HG03469 (cell line): Measurements from ENCODE around the gene ZFAND3.

Experiments
- ATAC-seq: cut with Tn5 transposase; IDR thresholded peaks from one replicate; pipeline ENCODE4 v1.9.1; 2021; ENCODE audit warnings: mild to moderate bottlenecking, moderate library complexity, moderate number of reproducible peaks; ENCODE audit not compliant: unreplicated experiment

Gene ZFAND3

DNA sequence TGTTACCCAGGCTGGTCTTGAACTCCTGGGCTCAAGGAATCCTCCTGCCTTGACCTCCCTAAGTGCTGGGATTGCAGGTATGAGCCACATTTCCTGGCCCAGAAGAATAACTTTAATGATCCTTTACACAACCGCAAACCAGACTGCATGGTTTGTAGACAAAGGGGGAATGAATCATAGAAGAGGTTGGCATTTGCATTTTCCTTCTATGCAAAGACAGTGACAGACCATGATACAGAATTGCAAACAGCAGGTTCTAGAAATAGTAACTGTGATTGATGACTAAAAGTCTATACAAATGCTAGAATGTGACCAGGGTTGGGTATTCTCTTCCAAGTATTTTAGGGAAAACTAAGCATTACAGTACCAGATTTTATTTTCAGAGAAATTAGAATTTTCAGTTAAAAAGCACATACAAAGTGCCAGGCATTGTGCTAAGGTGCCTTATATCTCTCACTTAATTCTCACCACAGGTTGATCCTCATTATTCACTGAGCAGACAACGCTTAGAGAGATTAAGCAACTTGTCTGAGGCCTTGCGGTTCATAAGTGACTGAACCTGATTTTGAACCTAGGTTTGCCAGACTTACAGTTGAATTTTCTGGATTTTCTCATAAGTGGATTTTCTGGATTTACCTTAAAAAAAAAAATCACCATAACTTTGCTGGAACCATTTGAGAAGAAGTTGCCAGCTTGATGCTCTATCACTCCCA lies 146.6 kb downstream of the ZFAND3 start:
- peak; percentile 58 for ATAC-seq

DNA sequence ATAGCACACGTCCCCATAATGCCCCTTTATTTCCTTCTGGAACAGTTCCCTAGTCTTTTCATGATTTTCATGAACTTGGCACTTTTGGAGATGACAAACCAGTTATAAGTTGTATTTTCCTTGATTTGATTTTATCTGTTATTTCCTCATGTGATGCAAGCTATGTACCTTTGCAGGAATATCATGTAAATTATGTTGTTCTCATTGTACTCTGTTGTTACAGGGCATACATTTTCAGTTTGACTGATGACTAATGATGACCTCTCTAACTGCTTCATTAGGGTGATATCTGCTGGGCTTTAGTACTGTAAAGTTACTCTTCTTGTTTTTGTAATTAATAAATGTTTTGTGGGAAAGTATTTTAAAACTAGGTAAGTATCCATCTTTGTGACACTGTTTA lies 147.3 kb downstream of the ZFAND3 start:
- ATAC-seq, result no peak

DNA sequence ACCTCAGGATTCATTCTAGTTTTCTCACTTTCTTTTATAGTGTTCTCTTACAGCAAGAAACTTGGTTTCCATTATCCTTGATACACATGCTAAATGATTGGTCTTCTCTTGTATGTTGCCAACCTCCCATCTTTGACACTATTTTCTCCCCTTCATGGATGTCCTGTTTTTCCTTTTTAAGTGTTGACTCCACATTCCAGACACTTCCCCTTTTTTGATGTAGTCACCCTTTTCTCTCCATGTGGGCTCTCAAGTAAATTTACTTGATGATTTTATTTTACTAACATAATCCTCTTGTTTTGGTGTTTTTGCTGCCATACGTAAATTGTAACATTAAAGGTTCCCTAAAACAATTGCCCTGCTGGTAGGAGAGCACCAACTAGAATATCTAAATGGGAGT lies 148.1 kb downstream of the ZFAND3 start:
- no peak for ATAC-seq

DNA sequence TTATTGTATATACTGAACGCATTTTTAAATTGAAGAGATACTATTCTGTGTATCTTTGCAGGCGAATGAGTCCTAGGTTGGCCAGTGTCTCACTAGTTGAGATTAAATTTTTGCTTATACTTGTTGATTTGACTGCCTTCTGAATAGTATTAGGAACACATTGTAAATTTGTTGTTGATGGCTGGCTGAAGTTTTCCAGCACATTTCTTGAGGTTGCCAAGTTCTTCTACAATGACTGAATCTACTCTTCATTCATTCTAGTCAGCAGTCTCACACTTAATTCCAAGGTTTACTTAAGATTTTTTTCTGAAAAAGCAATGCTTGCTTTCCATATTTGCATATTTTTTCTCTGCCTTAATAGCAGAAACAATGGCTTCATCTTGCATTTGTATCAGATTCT lies 151.7 kb downstream of the ZFAND3 start:
- no peak for ATAC-seq

DNA sequence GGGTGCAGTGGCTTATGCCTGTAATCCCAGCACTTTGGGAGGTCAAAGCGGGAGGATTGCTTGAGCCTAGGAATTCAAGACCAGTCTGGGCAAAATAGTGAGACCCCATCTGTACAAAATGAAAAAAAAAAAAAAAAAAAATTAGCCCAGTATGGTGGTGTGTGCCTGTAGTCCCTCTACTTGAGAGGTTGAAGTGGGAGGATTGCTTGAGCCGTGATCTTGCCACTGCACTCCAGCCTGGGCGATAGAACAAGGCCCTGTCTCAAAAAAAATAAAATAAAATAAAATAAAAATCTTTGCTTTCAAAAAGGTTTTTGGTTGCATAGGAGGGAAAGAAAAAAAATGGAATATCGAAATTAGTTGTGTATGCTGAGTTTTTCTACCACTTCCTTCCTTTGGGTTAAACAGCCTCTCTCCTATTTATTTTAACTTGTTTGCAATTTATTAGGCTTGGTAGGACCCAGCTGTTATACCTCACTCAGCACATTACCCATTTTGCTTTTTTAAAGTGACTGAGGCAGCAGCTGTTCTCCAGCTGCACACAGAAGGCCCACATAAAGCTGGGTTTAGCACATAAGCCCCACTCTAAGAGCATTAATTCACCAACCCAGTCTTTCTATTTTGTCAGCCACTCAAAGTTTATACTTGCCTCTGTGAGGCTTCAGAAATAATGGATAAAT lies 152.3 kb downstream of the ZFAND3 start:
- no peak for ATAC-seq

DNA sequence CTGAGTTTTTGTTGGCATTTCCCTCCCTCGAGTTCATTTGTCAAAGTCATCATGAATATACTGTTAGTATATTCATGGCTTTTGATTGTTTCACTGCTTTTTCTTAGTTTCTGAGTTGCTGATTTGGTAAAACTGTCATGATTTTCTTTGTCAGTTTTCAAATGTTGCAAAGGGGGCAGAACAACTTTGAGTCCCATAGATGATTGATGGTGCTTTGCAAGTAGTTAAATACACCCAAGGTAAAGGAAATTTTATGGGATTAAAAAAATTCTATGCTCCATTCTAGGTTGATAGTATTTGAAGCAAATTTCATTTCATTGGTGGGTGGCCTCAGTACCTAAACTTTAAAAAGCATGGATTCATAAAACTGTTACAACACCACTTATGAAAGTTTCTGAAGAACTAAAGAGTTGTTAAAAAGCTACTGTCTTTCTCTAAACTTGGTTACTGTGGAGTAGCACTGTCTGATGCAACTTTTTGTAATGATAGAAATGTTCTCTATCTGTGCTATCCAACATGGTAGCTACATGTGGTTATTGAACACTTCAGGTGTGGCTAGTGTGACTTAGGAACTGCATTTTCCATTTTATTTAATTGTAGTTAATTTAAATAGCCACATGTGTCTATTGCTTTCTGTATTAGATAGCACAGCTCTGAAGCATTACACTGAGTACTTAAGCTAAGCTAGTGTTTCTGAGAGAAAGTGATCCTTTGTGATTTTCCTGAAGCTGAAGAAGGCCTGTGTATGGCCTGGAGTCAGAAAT lies 153.6 kb downstream of the ZFAND3 start:
- no peak for ATAC-seq

DNA sequence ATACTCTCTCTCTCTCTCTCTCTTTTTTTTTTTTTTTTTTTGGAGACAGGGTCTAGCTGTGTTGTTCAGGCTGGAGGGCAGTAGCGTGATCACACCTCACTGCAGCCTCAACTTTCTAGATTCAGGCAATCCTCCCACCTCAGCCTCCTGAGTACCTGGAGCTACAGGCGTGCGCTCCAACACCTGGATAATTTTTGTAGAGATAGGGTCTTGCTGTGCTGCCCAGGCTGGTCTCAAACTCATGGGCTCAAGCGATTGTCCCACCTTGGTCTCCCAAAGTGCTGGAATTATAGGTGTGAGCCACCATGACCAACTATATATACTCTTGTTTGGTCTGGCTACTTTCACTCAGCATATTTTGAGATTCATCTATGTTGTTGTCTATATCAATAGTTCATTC lies 154.9 kb downstream of the ZFAND3 start:
- ATAC-seq, result no peak

DNA sequence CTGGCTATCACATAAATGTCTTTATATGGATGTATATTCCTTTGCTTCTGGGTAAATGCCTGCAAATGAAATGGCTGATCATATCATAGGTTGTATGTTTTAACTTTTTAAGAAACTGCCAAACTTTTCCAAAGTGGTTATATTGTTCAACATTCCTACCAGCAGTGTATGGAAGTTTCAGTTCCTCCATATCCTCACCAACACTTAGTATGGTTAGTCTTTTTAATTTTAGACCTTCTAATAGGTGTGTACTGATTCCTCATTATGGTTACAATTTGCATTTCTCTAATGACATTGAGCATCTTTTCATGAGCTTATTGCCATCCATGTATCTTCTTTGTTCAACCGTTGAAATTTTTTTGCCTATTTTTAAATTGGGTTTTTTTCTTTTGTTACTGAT lies 155.4 kb downstream of the ZFAND3 start:
- ATAC-seq, result no peak

DNA sequence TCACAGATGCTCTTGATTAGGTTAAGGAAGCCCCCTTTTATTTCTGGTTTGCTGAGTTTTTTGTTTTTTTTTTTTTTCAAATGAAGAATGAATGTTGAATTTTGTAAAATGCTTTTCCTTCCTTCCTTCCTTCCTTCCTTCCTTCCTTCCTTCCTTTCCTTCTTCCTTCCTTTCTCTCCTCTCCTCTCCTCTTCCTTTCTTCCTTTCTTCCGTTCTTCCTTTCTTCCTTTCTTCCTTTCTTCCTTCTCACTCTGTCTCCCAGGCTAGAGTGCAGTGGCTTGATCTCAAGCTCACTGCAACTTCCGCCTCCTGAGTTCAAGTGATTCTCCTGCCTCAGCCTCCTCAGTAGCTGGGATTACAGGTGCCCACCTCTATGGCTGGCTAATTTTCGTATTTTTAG lies 158.2 kb downstream of the ZFAND3 start:
- no peak for ATAC-seq

DNA sequence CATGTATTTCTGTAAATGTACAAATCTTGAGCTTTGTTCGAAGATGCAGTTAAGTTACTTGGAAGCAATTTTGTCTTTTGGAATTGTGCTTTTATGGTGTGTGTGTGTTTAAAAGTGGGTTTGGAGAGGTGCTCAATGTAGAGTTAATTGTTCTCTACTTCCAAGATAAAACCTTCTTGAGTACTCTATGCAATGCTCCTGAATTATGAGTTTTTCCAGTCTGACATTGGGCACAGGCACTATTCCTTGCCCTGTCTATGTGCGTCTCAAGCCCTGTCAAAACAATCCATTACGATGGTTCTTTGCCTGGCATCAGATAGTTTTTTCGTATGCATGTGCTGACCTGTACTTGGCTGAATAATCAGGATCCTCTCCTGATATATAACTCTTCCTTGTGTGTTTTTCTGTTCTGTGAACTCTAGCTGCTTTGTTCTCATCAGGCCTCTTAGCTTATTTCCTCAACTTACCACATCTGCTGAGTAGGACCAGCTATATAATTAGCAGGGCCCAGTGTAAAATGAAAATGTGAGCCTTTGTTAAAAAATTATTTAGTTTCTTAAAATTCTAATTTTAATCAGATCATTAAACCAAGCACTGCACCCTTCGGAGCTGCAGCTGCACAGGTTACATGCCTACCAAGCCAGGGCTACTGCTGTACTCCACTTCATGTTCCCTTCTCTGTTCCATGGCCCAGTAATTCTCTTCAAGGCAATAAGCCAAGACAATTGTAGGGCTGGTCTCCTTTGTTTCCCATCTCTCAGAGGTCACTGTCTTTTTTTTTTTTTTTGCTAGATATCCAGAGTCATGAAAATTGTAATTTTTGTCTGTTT lies 160.1 kb downstream of the ZFAND3 start:
- ATAC-seq, result no peak

DNA sequence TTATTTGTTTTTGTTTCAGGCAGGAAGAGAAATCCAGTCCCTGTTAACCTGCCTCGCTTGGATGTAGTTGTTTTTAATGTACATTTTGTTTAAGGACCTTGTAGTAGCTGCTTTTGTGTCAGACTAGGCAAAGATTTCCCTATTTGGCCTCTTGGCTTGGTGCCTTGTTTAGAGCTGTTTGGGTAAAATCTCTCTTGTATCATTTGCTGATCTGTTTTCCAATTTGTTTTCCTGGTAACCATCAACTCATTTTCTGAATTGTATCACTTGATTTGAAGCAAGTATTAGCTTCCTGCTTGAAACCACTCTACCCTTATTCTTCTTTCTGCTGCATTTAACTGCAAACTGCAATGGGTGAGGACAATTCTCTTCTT lies 160.7 kb downstream of the ZFAND3 start:
- no peak for ATAC-seq

DNA sequence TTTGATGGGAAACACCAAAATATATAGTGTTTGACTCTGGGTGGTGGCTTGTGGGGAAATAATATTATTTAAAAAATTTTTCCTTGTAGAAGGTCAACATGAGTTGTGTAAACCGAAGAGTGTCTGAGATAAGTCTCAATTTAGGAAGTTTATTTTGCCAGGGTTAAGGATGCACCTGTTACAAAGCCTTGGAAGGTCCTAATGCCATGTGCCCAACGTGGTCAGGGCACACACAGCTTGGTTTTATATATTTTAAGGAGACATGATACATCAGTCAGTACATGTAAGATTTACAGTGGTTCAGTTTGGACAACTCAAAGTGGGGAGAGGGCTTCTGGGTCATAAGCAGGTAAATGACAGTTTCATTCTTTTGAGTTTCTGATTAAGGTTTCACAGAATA lies 162.1 kb downstream of the ZFAND3 start:
- ATAC-seq, result no peak

DNA sequence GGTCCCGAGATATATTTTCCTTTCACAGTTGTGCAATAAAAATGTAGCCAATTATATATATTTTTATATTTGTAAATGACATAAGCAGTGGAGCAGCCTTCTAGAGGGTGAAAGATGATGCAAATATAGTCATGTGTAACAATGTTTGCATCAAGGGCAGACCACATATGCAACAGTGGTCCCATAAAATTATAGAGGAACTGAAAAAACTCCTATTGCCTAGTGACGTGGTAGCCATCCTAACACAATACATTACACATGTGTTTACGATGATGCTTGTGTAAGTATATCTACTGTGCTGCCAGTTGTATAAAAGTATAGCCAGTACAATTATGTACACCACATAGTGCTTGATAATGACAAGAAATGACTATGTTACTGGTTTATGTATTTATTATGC lies 162.8 kb downstream of the ZFAND3 start:
- ATAC-seq, result no peak

DNA sequence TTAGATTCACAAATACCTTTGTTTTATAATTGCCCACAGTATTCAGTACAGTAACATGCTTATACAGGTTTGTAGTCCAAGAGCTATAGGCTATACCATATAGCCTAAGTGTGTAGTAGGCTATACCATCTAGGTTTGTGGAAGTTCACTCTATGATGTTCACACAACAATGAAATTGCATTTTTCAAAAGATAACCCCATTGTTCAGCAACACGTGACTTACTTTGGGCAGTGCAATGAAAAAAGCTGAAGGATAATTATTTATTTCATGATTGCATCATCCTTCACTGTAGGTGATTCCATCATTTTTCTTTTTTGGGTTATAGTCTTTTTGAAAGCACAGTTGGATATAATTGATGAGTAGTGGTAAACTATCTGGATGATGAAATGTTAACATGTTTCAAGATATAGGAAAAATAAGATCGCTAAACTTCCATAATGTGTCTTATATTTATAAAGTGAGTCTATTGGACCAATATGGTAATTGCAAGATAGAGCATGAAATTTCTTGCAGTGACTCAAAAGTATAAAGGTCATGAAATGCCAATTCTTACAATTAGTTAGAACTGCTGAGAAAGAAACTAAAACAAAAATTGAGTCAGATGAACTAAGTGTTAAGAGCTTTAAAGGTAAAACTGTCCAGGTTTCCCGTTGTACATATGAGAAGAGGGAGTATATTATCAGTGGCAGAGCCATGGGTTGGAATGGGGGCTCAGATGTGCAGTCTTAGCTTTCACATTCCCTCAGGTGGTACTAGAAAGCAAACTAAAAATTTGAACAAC lies 164.4 kb downstream of the ZFAND3 start:
- no peak for ATAC-seq

DNA sequence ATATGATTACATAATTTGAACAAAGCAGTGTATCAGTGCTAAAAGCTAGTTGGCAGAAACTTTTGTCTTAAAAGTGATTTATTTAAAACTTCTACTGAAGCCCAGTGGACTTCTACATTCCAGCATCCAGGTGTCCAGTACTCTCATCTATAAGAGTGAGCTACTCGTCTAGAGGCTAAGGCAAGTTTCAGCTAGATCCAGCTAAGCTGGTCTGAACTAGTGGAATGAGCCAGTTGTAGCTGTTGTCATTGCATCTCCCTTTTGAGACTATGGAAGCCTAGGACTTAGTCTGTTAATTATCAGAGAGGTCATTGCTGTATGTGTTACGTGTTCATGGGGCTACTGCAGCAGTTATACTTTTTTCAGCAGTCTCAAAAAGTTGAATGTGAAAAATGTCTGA lies 165.1 kb downstream of the ZFAND3 start:
- ATAC-seq, result no peak

DNA sequence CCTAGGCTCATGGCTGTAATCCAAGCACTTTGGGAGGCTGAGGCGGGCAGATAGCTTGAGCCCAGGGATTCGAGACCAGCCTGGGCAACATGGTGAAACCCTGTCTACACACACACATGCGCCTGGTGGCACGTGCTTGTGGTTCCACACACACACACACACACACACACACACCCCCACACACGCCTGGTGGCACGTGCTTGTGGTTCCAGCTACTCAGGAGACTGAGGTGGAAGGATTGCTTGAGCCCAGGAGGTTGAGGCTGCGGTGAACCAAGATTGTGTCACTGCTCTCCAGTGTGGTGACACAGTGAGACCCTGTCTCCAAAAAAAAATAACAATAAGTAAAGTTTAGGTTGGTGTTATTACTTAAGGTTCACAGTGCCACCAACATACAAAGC lies 165.8 kb downstream of the ZFAND3 start:
- ATAC-seq, result no peak

DNA sequence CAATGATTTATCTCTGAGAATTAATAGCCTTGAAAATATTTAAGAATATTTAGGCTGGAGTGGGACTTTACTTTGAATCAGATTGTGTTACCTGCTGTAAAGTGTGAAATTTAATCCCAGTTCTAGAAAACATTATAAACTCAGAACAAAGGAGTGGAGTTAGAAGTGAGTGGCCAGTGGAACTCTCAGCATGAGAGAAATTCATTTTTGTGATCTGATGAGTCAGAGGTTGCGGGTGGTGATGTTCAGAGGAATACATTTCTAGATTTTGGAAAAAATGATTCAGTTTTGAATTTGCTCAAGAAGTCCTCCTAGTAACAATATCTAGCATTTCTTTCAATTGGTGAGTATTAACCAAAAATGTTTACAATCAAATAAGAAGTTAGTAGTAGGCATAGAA lies 167.5 kb downstream of the ZFAND3 start:
- no peak for ATAC-seq

DNA sequence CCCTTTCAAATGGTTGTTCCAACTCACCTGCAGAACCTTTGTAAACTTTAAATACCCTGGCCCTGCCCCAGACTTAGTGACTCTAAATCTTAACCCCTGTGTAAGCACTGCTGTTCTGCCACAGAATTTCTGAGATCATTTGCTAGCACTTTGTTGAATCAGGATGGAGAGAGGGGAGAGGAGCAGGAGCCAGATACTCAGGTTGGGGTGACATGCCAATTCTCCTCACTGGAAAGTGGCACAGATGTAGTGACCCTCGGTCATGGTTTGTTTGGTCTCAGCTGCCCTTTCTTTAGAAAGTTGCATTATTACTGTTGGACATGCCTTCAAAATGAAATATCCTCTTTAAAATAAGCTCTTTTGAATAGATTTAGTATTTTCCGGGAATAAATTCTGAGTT lies 168.0 kb downstream of the ZFAND3 start:
- ATAC-seq, result no peak

DNA sequence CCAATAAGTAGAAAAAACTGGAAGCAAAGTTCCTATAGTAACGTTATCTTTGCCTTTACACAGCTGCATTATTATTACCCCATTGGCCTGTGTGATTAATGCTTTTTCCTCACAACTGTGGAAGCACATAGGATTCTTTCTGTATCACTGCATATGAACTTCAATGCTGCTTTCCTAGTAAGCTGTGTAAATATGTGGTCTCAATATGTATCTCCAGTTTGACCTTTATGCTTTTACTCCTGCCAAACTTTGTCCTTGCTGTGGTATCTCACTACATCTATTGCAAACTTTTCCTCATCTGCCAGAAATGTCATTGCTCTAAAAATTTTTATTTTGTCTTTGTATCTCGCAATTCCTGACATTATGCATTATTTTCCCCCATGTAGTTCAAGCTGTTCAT lies 168.6 kb downstream of the ZFAND3 start:
- ATAC-seq, result no peak

DNA sequence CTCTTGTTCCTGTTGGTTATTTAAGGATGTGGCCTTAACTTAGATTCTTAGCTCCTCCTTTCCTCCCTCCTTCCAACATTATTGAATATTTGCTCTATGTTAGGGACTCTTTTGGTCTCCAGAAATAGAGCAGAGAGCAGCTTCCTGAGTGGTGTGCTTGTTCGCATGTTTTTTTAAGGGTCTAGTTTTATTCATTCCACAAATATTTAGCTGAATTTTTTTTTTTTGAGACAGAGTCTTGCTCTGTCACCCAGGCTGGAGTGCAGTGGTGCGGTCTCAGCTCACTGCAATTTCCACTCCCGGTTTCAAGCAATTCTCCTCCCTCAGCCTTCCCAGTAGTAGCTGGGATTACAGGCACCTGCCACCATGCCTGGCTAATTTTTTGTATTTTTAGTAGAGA lies 169.2 kb downstream of the ZFAND3 start:
- ATAC-seq, result no peak
